ENCODE measurements around the gene BICD1.
"Not testable (repeated sequence)": the region's sequence is repeated elsewhere in the genome, so short reads cannot be mapped to it uniquely, and the experiment has no call there.

BICD1 gene

GRCh38 chr12:32196250-32197198 is 89.9 kb downstream of the BICD1 start:
- DNase-seq: no peak

- DNase-seq: no peak
These were observed 90.8 kb downstream of the BICD1 start for GRCh38 chr12:32197421-32197820.

- DNase-seq: no peak
These were observed 91.9 kb downstream of the BICD1 start for GRCh38 chr12:32198555-32198954.

- no peak for DNase-seq
These were observed 94.4 kb downstream of the BICD1 start for GRCh38 chr12:32201096-32201495.

- DNase-seq: no peak
These were observed 95.3 kb downstream of the BICD1 start for GRCh38 chr12:32201976-32202375.

- DNase-seq: no peak
These were observed 99.1 kb downstream of the BICD1 start for GRCh38 chr12:32205731-32206130.

- DNase-seq: no peak
These were observed 101.7 kb downstream of the BICD1 start for GRCh38 chr12:32208355-32208754.

- no peak for DNase-seq
These were observed 104.6 kb downstream of the BICD1 start for GRCh38 chr12:32211066-32211899.

GRCh38 chr12:32211900-32212156 is 105.2 kb downstream of the BICD1 start:
- no peak for DNase-seq

- no peak for DNase-seq
These were observed 108.1 kb downstream of the BICD1 start for GRCh38 chr12:32214723-32215122.

GRCh38 chr12:32217354-32218310 is 111.0 kb downstream of the BICD1 start:
- DNase-seq: no peak

- no peak for DNase-seq
These were observed 117.3 kb downstream of the BICD1 start for GRCh38 chr12:32223941-32224340.

GRCh38 chr12:32226768-32227167 is 120.1 kb downstream of the BICD1 start:
- DNase-seq: no peak

GRCh38 chr12:32229971-32230612 is 123.4 kb downstream of the BICD1 start:
- no peak for DNase-seq

- DNase-seq: no peak
These were observed 124.0 kb downstream of the BICD1 start for GRCh38 chr12:32230613-32230993.

GRCh38 chr12:32231361-32231760 is 124.7 kb downstream of the BICD1 start:
- not testable (repeated sequence) for DNase-seq

- no peak for DNase-seq
These were observed 126.9 kb downstream of the BICD1 start for GRCh38 chr12:32233568-32233967.

- DNase-seq: no peak
These were observed 128.6 kb downstream of the BICD1 start for GRCh38 chr12:32235251-32235650.

GRCh38 chr12:32240162-32240561 is 133.5 kb downstream of the BICD1 start:
- DNase-seq: no peak

- DNase-seq: no peak
These were observed 134.2 kb downstream of the BICD1 start for GRCh38 chr12:32240831-32241230.

GRCh38 chr12:32242641-32243040 is 136.0 kb downstream of the BICD1 start:
- DNase-seq: no peak

- DNase-seq: no peak
These were observed 141.9 kb downstream of the BICD1 start for GRCh38 chr12:32248441-32249140.
